ENCODE results near the gene MAML2. TPM values are rescaled to one million over a fixed set of nuclear protein-coding genes. Genes with fewer than 3 reads are reported as not detected.

Gene MAML2
- total RNA-seq, 5 donors from 2014 or later (not counting 1 experiment from before 2014, with no cell fraction given), result 30.4 to 66.7 (median 35.1) TPM

- ATAC-seq (replicated peaks in 1 of 4) (no peak), DNase-seq (no peak)
- ChIA-PET POLR2A (no interaction called here), CTCF (no interaction called here)
- H3K36me3 Mint-ChIP-seq, result peaks cover 9% of the 10 kb centered on the region
- no peak overlapping the region for H3K27ac Mint-ChIP-seq
- H3K4me3 Mint-ChIP-seq, result no peak overlapping the region
- Histone ChIP-seq H3K9me3 (no peaks in the 10 kb centered on the region), H3K27me3 (replicated peaks in 1 of 2; ENCODE audit: control insufficient read depth in 2 of 2, extremely low read depth in 1 of 2, insufficient read depth in 2 of 2, low read length in 1 of 2) (no peaks in the 10 kb centered on the region), H3K4me1 (ENCODE audit: control insufficient read depth in 1 of 2, extremely low read depth in 1 of 2, insufficient read depth in 2 of 2, low read length in 2 of 2) (no peaks in the 10 kb centered on the region), H3K4me3 (ENCODE audit: control insufficient read depth in 1 of 2, extremely low read depth in 1 of 2, low read length in 1 of 2) (no peak overlapping the region), H3K36me3 (ENCODE audit: control insufficient read depth in 2 of 2, extremely low read depth in 1 of 2, insufficient read depth in 1 of 2, low read length in 1 of 2) (no peaks in the 10 kb centered on the region), H3K27ac (ENCODE audit: low read length) (no peak overlapping the region)
- WGBS (ENCODE audit: insufficient coverage), result no CpG with 5 or more reads among the region's 2 CpGs
- no peaks in the 10 kb centered on the region for H3K4me1 Mint-ChIP-seq
- no peaks in the 10 kb centered on the region for H3K27me3 Mint-ChIP-seq
- H3K9me3 Mint-ChIP-seq, result peaks cover 0 to 9% (median 4%) of the 10 kb centered on the region in 3 donors
Observed at GRCh38 chr11:95972060-95972459, 370.9 kb downstream of the MAML2 start.

DNA sequence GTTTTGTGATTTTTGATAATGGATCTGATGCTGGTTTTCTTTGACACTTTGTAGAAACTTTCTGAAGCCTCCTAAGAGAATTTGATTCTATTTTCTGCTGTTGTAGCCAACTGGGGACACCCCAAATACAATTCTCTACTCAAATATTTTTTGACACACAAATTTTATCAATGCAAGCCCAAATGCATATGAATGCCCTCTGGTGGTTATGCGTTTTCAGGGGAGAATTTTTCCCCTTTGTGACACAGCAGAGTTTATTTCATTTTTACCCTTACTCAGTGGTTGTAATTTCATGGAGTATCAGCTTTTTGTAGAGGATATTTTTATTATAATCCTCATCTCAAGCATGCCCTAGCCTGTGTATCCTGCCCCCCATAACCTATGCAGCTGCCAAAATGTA, 374.4 kb downstream of the MAML2 start:
- Mint-ChIP-seq H3K4me1 (no peaks in the 10 kb centered on the region), H3K9me3 (peaks cover 0 to 9% (median 4%) of the 10 kb centered on the region in 3 donors), H3K36me3 (no peaks in the 10 kb centered on the region), H3K27me3 (no peaks in the 10 kb centered on the region), H3K4me3 (no peak overlapping the region), H3K27ac (no peak overlapping the region)
- ATAC-seq (replicated peaks in 1 of 4) (no peak), DNase-seq (peak in 1 of 35 experiments; percentile 6)
- no peaks in the 10 kb centered on the region for H3K27me3 ChIP-seq (replicated peaks in 1 of 2; ENCODE audit: control insufficient read depth in 2 of 2, extremely low read depth in 1 of 2, insufficient read depth in 2 of 2, low read length in 1 of 2)
- CTCF ChIA-PET, result no interaction called here
- no peaks in the 10 kb centered on the region for H3K9me3 ChIP-seq
- no peak overlapping the region for H3K4me3 ChIP-seq (ENCODE audit: control insufficient read depth in 1 of 2, extremely low read depth in 1 of 2, low read length in 1 of 2)
- no peak overlapping the region for H3K27ac ChIP-seq (ENCODE audit: low read length)
- no peaks in the 10 kb centered on the region for H3K4me1 ChIP-seq (ENCODE audit: control insufficient read depth in 1 of 2, extremely low read depth in 1 of 2, insufficient read depth in 2 of 2, low read length in 2 of 2)
- WGBS (ENCODE audit: insufficient coverage), result no CpG with 5 or more reads among the region's 1 CpG
- POLR2A ChIA-PET, result no interaction called here
- no peaks in the 10 kb centered on the region for H3K36me3 ChIP-seq (ENCODE audit: control insufficient read depth in 2 of 2, extremely low read depth in 1 of 2, insufficient read depth in 1 of 2, low read length in 1 of 2)

- Histone ChIP-seq H3K27me3 (replicated peaks in 1 of 2; ENCODE audit: control insufficient read depth in 2 of 2, extremely low read depth in 1 of 2, insufficient read depth in 2 of 2, low read length in 1 of 2) (no peaks in the 10 kb centered on the region), H3K27ac (ENCODE audit: low read length) (no peak overlapping the region), H3K4me1 (ENCODE audit: control insufficient read depth in 1 of 2, extremely low read depth in 1 of 2, insufficient read depth in 2 of 2, low read length in 2 of 2) (no peaks in the 10 kb centered on the region), H3K36me3 (ENCODE audit: control insufficient read depth in 2 of 2, extremely low read depth in 1 of 2, insufficient read depth in 1 of 2, low read length in 1 of 2) (no peaks in the 10 kb centered on the region), H3K9me3 (no peaks in the 10 kb centered on the region), H3K4me3 (ENCODE audit: control insufficient read depth in 1 of 2, extremely low read depth in 1 of 2, low read length in 1 of 2) (no peak overlapping the region)
- no peaks in the 10 kb centered on the region for H3K36me3 Mint-ChIP-seq
- peaks cover 0 to 8% (median 3%) of the 10 kb centered on the region in 3 donors for H3K9me3 Mint-ChIP-seq
- CTCF ChIA-PET, result no interaction called here
- H3K27ac Mint-ChIP-seq, result no peak overlapping the region
- DNase-seq, result no peak
- H3K27me3 Mint-ChIP-seq, result no peaks in the 10 kb centered on the region
- 91% methylated on average over 1 of the region's 1 CpG for WGBS (ENCODE audit: insufficient coverage)
- no peaks in the 10 kb centered on the region for H3K4me1 Mint-ChIP-seq
- ATAC-seq (replicated peaks in 1 of 4), result no peak
- POLR2A ChIA-PET, result no interaction called here
- no peak overlapping the region for H3K4me3 Mint-ChIP-seq
Observed at GRCh38 chr11:95964281-95964680, 378.7 kb downstream of the MAML2 start.

- H3K4me1 ChIP-seq (ENCODE audit: control insufficient read depth in 1 of 2, extremely low read depth in 1 of 2, insufficient read depth in 2 of 2, low read length in 2 of 2), result no peaks in the 10 kb centered on the region
- POLR2A ChIA-PET, result no interaction called here
- Mint-ChIP-seq H3K36me3 (no peaks in the 10 kb centered on the region), H3K27me3 (no peaks in the 10 kb centered on the region), H3K4me1 (no peaks in the 10 kb centered on the region), H3K27ac (no peak overlapping the region), H3K4me3 (no peak overlapping the region), H3K9me3 (no peaks in the 10 kb centered on the region)
- CTCF ChIA-PET, result no interaction called here
- DNase-seq, result no peak
- H3K4me3 ChIP-seq (ENCODE audit: control insufficient read depth in 1 of 2, extremely low read depth in 1 of 2, low read length in 1 of 2), result no peak overlapping the region
- H3K36me3 ChIP-seq (ENCODE audit: control insufficient read depth in 2 of 2, extremely low read depth in 1 of 2, insufficient read depth in 1 of 2, low read length in 1 of 2), result no peaks in the 10 kb centered on the region
- no peak overlapping the region for H3K27ac ChIP-seq (ENCODE audit: low read length)
- H3K9me3 ChIP-seq, result no peaks in the 10 kb centered on the region
- ATAC-seq (replicated peaks in 1 of 4), result no peak
- no peaks in the 10 kb centered on the region for H3K27me3 ChIP-seq (replicated peaks in 1 of 2; ENCODE audit: control insufficient read depth in 2 of 2, extremely low read depth in 1 of 2, insufficient read depth in 2 of 2, low read length in 1 of 2)
- WGBS (ENCODE audit: insufficient coverage), result no CpG with 5 or more reads among the region's 1 CpG
Observed at GRCh38 chr11:95961758-95962157, 381.2 kb downstream of the MAML2 start.

- Mint-ChIP-seq H3K4me1 (no peaks in the 10 kb centered on the region), H3K27ac (no peak overlapping the region), H3K27me3 (no peaks in the 10 kb centered on the region), H3K36me3 (peaks cover 3% of the 10 kb centered on the region), H3K4me3 (no peak overlapping the region), H3K9me3 (peaks cover 0 to 14% (median 12%) of the 10 kb centered on the region in 3 donors)
- Histone ChIP-seq H3K36me3 (ENCODE audit: control insufficient read depth in 2 of 2, extremely low read depth in 1 of 2, insufficient read depth in 1 of 2, low read length in 1 of 2) (no peaks in the 10 kb centered on the region), H3K4me1 (ENCODE audit: control insufficient read depth in 1 of 2, extremely low read depth in 1 of 2, insufficient read depth in 2 of 2, low read length in 2 of 2) (no peaks in the 10 kb centered on the region), H3K4me3 (ENCODE audit: control insufficient read depth in 1 of 2, extremely low read depth in 1 of 2, low read length in 1 of 2) (no peak overlapping the region), H3K27me3 (replicated peaks in 1 of 2; ENCODE audit: control insufficient read depth in 2 of 2, extremely low read depth in 1 of 2, insufficient read depth in 2 of 2, low read length in 1 of 2) (peaks cover 0 to 5% of the 10 kb centered on the region in 2 experiments), H3K27ac (ENCODE audit: low read length) (no peak overlapping the region), H3K9me3 (no peaks in the 10 kb centered on the region)
- ATAC-seq (replicated peaks in 1 of 4), result no peak
- no peak for DNase-seq
- ChIA-PET CTCF (no interaction called here), POLR2A (no interaction called here)
Observed at GRCh38 chr11:95950905-95951304, 392.1 kb downstream of the MAML2 start.

GRCh38 chr11:95948637-95949036, 394.4 kb downstream of the MAML2 start:
- Histone ChIP-seq H3K4me3 (ENCODE audit: control insufficient read depth in 1 of 2, extremely low read depth in 1 of 2, low read length in 1 of 2) (no peak overlapping the region), H3K9me3 (no peaks in the 10 kb centered on the region), H3K4me1 (ENCODE audit: control insufficient read depth in 1 of 2, extremely low read depth in 1 of 2, insufficient read depth in 2 of 2, low read length in 2 of 2) (no peaks in the 10 kb centered on the region), H3K36me3 (ENCODE audit: control insufficient read depth in 2 of 2, extremely low read depth in 1 of 2, insufficient read depth in 1 of 2, low read length in 1 of 2) (no peaks in the 10 kb centered on the region), H3K27ac (ENCODE audit: low read length) (no peak overlapping the region), H3K27me3 (replicated peaks in 1 of 2; ENCODE audit: control insufficient read depth in 2 of 2, extremely low read depth in 1 of 2, insufficient read depth in 2 of 2, low read length in 1 of 2) (peaks cover 0 to 3% of the 10 kb centered on the region in 2 experiments)
- DNase-seq (no peak), ATAC-seq (replicated peaks in 1 of 4) (no peak)
- Mint-ChIP-seq H3K9me3 (peaks cover 8 to 26% (median 14%) of the 10 kb centered on the region in 3 donors), H3K27me3 (no peaks in the 10 kb centered on the region), H3K4me1 (no peaks in the 10 kb centered on the region), H3K4me3 (no peak overlapping the region), H3K36me3 (peaks cover 3% of the 10 kb centered on the region), H3K27ac (no peak overlapping the region)
- ChIA-PET CTCF (no interaction called here), POLR2A (no interaction called here)
- WGBS (ENCODE audit: insufficient coverage), result 67% methylated on average over 2 of the region's 3 CpGs

DNA sequence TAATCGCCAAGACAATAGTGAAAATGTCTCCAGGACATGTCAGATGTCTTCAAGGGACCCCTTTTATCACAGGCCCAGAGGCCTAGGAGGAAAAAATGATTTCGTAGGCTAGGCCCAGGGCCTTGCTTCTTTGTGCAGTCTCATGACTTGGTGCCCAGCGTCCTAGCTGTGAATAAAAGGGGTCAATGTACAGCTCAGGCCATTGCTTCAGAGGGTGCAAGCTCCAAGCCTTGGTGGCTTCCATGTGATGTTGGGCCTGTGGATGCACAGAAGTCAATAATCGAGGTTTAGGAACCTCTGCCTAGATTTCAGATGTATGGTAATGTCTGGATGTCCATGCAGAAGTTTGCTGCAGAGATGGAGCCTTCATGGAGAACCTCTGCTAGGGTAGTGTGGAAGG, 398.4 kb downstream of the MAML2 start:
- no peaks in the 10 kb centered on the region for H3K27me3 Mint-ChIP-seq
- no peaks in the 10 kb centered on the region for H3K4me1 ChIP-seq (ENCODE audit: control insufficient read depth in 1 of 2, extremely low read depth in 1 of 2, insufficient read depth in 2 of 2, low read length in 2 of 2)
- POLR2A ChIA-PET, result no interaction called here
- H3K27ac ChIP-seq (ENCODE audit: low read length), result no peak overlapping the region
- CTCF ChIA-PET, result no interaction called here
- H3K27me3 ChIP-seq (replicated peaks in 1 of 2; ENCODE audit: control insufficient read depth in 2 of 2, extremely low read depth in 1 of 2, insufficient read depth in 2 of 2, low read length in 1 of 2), result peaks cover 0 to 3% of the 10 kb centered on the region in 2 experiments
- 86% methylated on average over 3 of the region's 4 CpGs for WGBS (ENCODE audit: insufficient coverage)
- peaks cover 3% of the 10 kb centered on the region for H3K36me3 Mint-ChIP-seq
- no peaks in the 10 kb centered on the region for H3K36me3 ChIP-seq (ENCODE audit: control insufficient read depth in 2 of 2, extremely low read depth in 1 of 2, insufficient read depth in 1 of 2, low read length in 1 of 2)
- H3K9me3 ChIP-seq, result no peaks in the 10 kb centered on the region
- DNase-seq (no peak), ATAC-seq (replicated peaks in 1 of 4) (no peak)
- no peak overlapping the region for H3K27ac Mint-ChIP-seq
- H3K4me3 Mint-ChIP-seq, result no peak overlapping the region
- H3K4me1 Mint-ChIP-seq, result no peaks in the 10 kb centered on the region
- H3K9me3 Mint-ChIP-seq, result peaks cover 8 to 26% (median 14%) of the 10 kb centered on the region in 3 donors
- H3K4me3 ChIP-seq (ENCODE audit: control insufficient read depth in 1 of 2, extremely low read depth in 1 of 2, low read length in 1 of 2), result no peak overlapping the region
